ENCODE data around the gene UBE2J1. TPM values are rescaled to one million over a fixed set of nuclear protein-coding genes. Genes with fewer than 3 reads are reported as not detected.

The UBE2J1 gene
- total and polyA plus RNA-seq, 10 donors = 48.3 to 115 (median 71.7) TPM

DNA sequence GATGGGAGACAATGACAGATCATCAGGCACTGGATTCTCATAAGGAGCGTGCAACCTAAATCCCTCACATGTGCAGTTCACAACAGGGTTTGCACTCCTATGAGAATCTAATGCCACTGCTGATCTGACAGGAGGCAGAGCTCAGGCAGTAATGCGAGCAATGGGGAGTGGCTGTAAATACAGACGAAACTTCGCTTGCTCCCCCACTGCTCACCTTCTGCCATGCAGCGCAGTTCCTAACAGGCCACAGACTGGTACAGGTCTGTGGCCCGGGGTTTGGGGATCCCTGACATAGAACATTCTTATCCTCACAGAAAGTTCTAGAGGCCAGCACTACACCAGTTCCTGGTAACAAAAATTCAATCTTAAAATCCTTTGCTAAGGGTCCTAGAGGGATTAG, 36.3 kb upstream of the UBE2J1 start:
- Histone ChIP-seq H3K4me1 (peaks cover 0 to 11% (median 4%) of the 10 kb centered on the region in 6 donors), H3K27me3 (replicated peaks in 1 of 7) (no peaks in the 10 kb centered on the region), H3K27ac (no peak overlapping the region), H3K4me3 (no peak overlapping the region), H3K9me3 (peaks cover 0 to 9% (median 3%) of the 10 kb centered on the region in 8 donors), H3K36me3 (no peaks in the 10 kb centered on the region)
- intact Hi-C loops (cut with DNase I; ENCODE audit: low total_unique reads) = no loop called here
- no peak for TF ChIP-seq POLR2A (IDR thresholded peaks at IDR 0.05)
- TF ChIP-seq, protein P1, sequence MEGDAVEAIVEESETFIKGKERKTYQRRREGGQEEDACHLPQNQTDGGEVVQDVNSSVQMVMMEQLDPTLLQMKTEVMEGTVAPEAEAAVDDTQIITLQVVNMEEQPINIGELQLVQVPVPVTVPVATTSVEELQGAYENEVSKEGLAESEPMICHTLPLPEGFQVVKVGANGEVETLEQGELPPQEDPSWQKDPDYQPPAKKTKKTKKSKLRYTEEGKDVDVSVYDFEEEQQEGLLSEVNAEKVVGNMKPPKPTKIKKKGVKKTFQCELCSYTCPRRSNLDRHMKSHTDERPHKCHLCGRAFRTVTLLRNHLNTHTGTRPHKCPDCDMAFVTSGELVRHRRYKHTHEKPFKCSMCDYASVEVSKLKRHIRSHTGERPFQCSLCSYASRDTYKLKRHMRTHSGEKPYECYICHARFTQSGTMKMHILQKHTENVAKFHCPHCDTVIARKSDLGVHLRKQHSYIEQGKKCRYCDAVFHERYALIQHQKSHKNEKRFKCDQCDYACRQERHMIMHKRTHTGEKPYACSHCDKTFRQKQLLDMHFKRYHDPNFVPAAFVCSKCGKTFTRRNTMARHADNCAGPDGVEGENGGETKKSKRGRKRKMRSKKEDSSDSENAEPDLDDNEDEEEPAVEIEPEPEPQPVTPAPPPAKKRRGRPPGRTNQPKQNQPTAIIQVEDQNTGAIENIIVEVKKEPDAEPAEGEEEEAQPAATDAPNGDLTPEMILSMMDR (IDR thresholded peaks at IDR 0.05 in 8 of 11, conservative IDR thresholded peaks at IDR 0.05 in 3 of 11) = no peak
- no peak for TF ChIP-seq POLR2AphosphoS5 (IDR thresholded peaks at IDR 0.05)
- DNase-seq = no peak
- 92 to 98% (median 94%) methylated on average over 6 of the region's 6 CpGs for WGBS, 5 donors

DNA sequence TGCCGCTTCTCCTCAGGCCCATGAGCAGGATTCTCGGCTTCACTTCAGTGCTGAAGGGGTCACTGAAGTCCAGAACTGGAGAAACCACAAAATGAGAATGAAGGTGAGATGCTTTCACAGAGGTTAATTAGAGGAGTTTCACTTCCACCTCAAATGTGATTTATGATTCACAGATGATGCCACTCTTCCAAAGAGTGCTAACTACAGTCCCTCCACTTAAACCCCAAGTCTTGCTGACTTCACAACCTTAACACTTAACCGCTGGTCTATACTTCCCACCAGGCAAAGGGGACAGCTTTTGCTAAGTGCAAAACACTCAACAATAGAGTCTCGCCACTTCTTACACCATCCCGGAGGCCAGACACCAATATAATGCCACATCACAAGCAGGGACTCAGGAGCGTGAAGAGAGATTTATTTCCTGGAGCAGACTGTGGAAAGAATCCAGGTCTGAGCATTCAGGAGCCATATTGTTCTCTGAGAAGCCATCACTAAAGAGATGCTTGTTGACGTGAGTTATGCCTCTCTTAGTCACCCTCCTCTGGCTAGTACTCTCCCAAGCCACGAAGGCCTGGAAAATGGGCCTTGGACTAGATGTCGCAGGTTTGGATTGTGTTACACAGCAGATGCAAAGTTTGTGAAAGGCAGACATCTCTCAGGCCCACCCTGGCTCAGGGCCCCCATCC, 35.1 kb upstream of the UBE2J1 start:
- no peak for DNase-seq
- H3K9me3 ChIP-seq = no peaks in the 10 kb centered on the region
- no peaks in the 10 kb centered on the region for H3K36me3 ChIP-seq
- TF ChIP-seq POLR2AphosphoS5 (IDR thresholded peaks at IDR 0.05) (no peak), POLR2A (IDR thresholded peaks at IDR 0.05) (no peak)
- TF ChIP-seq, protein P1 (IDR thresholded peaks at IDR 0.05 in 8 of 11, conservative IDR thresholded peaks at IDR 0.05 in 3 of 11) = no peak
- H3K27me3 ChIP-seq (replicated peaks in 1 of 7) = no peaks in the 10 kb centered on the region
- H3K27ac ChIP-seq = no peak overlapping the region
- no peak overlapping the region for H3K4me3 ChIP-seq
- intact Hi-C loops (cut with DNase I; ENCODE audit: low total_unique reads) = no loop called here
- WGBS, 5 donors = 78 to 88% (median 86%) methylated on average over 9 of the region's 9 CpGs
- H3K4me1 ChIP-seq = peaks cover 0 to 11% (median 4%) of the 10 kb centered on the region in 6 donors

DNA sequence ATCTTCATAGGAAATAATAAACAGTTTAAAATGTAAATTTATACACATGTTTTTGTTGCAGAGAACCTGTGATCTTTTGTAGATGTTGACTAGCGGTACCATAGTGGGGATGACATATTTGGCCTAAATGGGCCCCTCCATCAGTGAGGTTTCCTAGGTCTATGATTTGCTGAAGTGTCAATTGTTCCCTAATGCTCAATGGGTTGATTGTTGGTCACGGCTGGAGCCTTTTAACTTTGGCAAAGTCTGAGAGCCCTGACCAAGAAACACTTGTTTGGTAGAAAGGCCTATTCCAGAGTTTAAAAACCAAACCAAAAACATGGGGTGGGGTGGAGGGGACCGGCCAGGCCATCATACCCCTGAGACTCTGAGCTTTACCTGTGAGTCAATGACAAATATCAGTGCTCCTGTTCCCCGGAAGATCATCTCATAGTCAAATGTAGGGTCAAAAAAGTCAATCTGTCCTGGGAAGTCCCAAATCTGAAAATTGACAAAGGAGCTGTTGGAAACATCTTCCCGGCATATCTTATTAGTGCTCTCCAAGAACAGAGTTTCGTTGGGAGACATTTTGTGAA, 34.5 kb upstream of the UBE2J1 start:
- TF ChIP-seq POLR2A (IDR thresholded peaks at IDR 0.05) = no peak
- TF ChIP-seq, protein P1 (IDR thresholded peaks at IDR 0.05 in 8 of 11, conservative IDR thresholded peaks at IDR 0.05 in 3 of 11) = no peak
- TF ChIP-seq POLR2AphosphoS5 (IDR thresholded peaks at IDR 0.05) = no peak
- H3K4me1 ChIP-seq = peaks cover 0 to 11% (median 4%) of the 10 kb centered on the region in 6 donors
- intact Hi-C loops (cut with DNase I; ENCODE audit: low total_unique reads) = no loop called here
- H3K27me3 ChIP-seq (replicated peaks in 1 of 7) = no peaks in the 10 kb centered on the region
- DNase-seq = no peak
- 84 to 94% (median 87%) methylated on average over 6 of the region's 6 CpGs for WGBS, 5 donors
- H3K4me3 ChIP-seq = no peak overlapping the region
- no peak overlapping the region for H3K27ac ChIP-seq
- H3K9me3 ChIP-seq = no peaks in the 10 kb centered on the region
- H3K36me3 ChIP-seq = no peaks in the 10 kb centered on the region

DNA sequence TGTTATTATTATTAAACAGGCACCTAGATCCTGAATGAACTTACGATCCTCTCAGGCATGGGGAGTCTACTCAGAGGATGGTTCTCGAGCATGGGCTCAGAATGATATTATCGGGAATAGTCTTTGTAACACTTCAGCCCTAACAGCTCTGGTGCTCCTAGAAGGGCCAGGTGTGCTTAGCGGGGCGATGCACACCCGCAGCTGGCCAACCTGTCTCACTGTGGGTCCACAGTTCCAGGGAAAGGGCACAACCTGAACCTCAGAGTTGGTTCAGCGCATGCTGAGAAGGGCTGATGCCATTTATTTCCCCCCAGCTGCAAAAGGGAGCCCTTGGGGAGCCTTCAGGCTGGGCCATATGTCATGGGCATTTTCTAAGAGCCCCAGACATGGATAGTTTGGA, 33.3 kb upstream of the UBE2J1 start:
- no peak overlapping the region for H3K4me3 ChIP-seq
- intact Hi-C loops (cut with DNase I; ENCODE audit: low total_unique reads) = no loop called here
- no peaks in the 10 kb centered on the region for H3K9me3 ChIP-seq
- H3K27me3 ChIP-seq (replicated peaks in 1 of 7) = no peaks in the 10 kb centered on the region
- no peak overlapping the region for H3K27ac ChIP-seq
- 89 to 98% (median 95%) methylated on average over 7 of the region's 7 CpGs for WGBS, 5 donors
- H3K36me3 ChIP-seq = no peaks in the 10 kb centered on the region
- no peak for DNase-seq
- peaks cover 0 to 11% (median 4%) of the 10 kb centered on the region in 6 donors for H3K4me1 ChIP-seq
- TF ChIP-seq POLR2AphosphoS5 (IDR thresholded peaks at IDR 0.05) (no peak), POLR2A (IDR thresholded peaks at IDR 0.05) (no peak)
- TF ChIP-seq, protein P1 (IDR thresholded peaks at IDR 0.05 in 8 of 11, conservative IDR thresholded peaks at IDR 0.05 in 3 of 11) = no peak

Data from spleen (tissue), 11 donors.